Astrocyte of the cerebellum (primary cell): Measurements from ENCODE around the gene EHD1.
"Not testable (repeated sequence)": the region's sequence is repeated elsewhere in the genome, so short reads cannot be mapped to it uniquely, and the experiment has no call there.

Experiments
- DNase-seq: peaks from one replicate; pipeline ENCODE4 v3.0.0-alpha.2; 2011; ENCODE audit warnings: low read depth
- H3K4me3 ChIP-seq: 2 replicates; pipeline ENCODE4 v1.5.1; 2011; ENCODE audit warnings: mild to moderate bottlenecking, low read depth, low read length, moderate library complexity
- CTCF ChIP-seq: IDR thresholded peaks from 2 replicates; pipeline ENCODE4 v1.5.1; 2012; ENCODE audit warnings: low read length, low read depth, moderate library complexity, mild to moderate bottlenecking; ENCODE audit errors: missing control alignments
- in situ Hi-C: cut with HindIII; loops from 2 replicates; pipeline ENCODE4 v1.10.0; 2017; ENCODE audit warnings: low sequenced_read_pairs

The EHD1 gene

DNA sequence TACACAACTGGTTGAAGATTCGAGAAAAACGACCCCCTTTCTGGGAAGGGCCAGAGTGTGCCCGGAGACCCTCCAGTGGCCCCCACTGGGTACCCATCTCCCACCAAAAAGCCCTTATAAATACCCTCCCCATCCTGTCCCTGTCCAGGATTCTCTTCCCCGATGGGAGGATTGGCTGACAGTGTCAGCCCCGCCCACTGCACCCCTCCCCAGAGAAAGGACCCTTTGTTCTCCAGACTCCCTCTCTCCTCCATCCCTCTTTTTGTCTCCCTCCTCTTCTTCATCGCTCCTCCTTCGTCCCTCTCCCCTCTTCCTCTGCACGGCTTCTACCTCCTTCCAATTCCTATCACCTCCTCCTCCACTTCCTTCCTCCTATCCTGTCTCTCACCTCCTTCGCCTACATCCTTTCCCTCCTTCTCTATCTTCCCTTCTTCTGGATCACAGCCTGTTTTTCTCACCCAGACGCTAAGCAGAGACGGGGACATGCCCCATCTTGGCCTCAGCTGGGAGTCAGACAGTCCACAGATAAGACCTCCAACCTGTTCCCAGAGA, 54.8 kb downstream of the EHD1 start:
- H3K4me3 ChIP-seq, result no peak overlapping the region
- TF ChIP-seq CTCF, result no peak
- no peak for DNase-seq
- in situ Hi-C loops, result no loop called here

GRCh38 chr11:64817476-64817875, 60.9 kb downstream of the EHD1 start:
- TF ChIP-seq CTCF, result no peak
- no peak overlapping the region for H3K4me3 ChIP-seq
- in situ Hi-C loops, result no loop called here

DNA sequence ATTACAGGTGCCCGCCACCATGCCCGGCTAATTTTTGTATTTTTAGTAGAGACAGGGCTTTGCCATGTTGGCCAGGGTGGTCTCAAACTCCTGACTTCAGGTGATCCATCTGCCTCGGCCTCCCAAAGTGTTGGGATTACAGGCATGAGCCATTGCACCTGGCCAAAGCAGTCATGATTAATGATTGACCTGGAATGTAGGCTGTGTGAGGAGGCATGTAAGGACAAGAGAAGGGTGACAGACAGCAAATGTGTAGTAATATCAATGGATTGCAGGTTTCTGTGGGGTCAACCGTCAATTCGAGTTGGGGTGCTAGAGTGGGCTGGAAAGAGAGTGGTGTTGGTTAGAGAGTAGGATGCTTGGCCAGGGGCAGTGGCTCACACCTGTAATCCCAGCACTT, 63.0 kb downstream of the EHD1 start:
- H3K4me3 ChIP-seq, DNase-seq, in situ Hi-C loops: not testable (repeated sequence)

More at GRCh38 chr11:64817476-64817875, 60.9 kb downstream of the EHD1 start:
- no peak for DNase-seq

- no peak for TF ChIP-seq CTCF
- no peak for DNase-seq
- in situ Hi-C loops, result no loop called here
- no peak overlapping the region for H3K4me3 ChIP-seq
Observed at GRCh38 chr11:64814712-64815187, 63.7 kb downstream of the EHD1 start.

- no peak for DNase-seq
- no peak for TF ChIP-seq CTCF
- in situ Hi-C loops, result no loop called here
- no peak overlapping the region for H3K4me3 ChIP-seq
Observed at GRCh38 chr11:64813826-64814225, 64.6 kb downstream of the EHD1 start.

DNA sequence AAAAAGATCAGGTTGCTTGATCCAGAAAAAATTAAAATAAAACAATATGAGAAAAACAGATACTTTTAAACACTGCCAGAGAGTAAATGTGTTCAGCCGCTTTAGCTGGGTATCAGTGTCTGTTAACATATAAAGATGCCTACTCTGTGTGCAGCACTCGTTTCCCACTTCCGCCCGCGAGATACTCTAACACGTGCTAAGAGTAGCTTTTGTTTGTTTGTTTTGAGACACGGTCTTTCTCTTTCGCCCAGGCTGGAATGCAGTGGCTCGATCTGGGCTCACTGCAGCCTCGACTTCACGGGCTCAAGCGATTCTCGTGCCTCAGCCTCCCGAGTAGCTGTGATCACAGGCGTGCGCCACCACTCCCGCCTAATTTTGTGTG, 67.5 kb downstream of the EHD1 start:
- DNase-seq, result no peak
- in situ Hi-C loops, result no loop called here
- no peak for TF ChIP-seq CTCF

GRCh38 chr11:64810271-64810890, 68.0 kb downstream of the EHD1 start, which contains the start of gene MEN1:
TSS of gene MEN1 (minus strand) at chr11:64810551. CDS start at chr11:64810109, 442 bp downstream.
- H3K4me3 ChIP-seq, result peak within 1 kb of the TSS; percentile 89
- in situ Hi-C loops, result no loop called here
- no peak for TF ChIP-seq CTCF
- DNase-seq, result peak; percentile 88

More for the DNA sequence above, 67.5 kb downstream of the EHD1 start:
- H3K4me3 ChIP-seq, result peak overlapping the region; percentile 89
